NOMO-1 treated with dmso at 0.1 percent for 144 hours (cell line): ENCODE results near the gene LRRC7.

ENCODE experiments used
- DNase-seq: peaks from one replicate; lab custom pipeline; 2025; ENCODE audit not compliant: unreplicated experiment; lab: John Stamatoyannopoulos, UW

LRRC7 gene

DNA sequence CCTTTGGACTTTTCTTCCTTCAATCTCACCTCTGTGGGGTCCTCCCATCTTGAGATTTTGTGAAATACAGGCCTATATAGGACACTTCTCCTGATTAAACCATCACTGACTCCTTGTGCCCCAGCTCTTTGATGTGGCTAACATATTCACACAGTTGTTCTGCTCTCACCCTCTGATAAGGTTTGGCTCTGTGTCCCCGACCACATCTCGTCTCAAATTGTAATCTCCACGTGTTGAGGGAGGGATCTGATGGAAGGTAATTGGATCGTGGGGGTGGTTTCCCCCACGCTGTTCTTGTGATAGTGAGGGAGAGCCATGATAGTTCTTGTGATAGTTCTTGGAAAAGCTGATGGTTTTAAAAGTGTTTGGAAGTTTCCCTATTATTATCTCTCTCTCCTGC is 19.7 kb downstream of the LRRC7 start:
- DNase-seq, result no peak

DNA sequence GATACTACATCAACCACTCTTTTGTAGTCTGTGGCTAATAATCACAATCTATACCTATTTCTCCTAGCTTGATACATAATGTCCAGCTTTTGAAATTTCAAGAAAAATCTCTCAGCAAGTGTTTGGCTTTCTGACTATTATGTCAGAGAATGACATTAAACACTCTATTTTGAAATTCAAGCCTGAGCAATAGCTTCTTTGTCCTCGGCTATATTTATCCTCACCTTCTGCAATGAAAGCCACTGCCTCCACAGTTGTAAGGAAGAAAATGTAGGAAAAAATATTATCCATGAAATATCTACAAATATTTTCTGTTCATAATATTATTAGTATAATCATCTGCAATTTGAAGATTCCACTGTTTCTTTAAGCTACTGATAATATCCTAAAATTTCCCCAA is 22.1 kb downstream of the LRRC7 start:
- no peak for DNase-seq

DNA sequence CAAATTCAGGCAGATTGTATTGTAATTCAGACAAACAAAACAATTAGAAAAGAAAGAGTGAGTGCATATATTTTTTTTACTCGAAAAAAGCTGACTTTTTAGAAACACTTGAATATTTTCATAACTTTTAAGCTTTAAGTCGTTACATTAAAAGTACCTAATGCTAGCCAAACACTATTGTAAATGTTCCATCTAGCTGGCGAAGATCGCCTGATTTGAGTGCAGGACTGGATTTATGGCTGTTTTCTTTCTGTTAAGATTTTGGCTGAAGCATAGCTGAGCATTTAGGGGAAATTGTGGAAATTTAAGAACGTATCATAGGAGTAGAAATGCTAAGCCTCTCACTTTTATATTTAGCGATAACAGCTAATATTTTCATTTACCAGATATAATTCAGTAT is 24.6 kb downstream of the LRRC7 start:
- no peak for DNase-seq

DNA sequence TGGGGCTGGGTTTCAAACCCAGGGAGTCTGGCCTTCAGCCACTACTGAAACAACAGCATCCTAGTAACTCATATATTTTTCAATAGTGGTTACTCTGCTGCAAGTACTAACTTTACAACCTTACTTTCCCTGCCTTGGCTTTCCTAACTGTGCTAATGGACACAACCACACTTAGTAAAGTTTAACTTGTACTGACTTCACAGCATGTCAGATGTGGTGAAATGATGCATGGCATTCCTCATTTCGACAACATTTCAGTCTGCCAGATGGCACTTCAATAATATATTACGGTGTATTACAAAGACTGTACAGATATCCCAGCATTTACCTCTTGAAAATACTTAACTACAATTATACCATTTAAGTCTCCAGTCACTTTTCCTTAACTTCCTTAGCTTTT is 27.8 kb downstream of the LRRC7 start:
- DNase-seq, result no peak

DNA sequence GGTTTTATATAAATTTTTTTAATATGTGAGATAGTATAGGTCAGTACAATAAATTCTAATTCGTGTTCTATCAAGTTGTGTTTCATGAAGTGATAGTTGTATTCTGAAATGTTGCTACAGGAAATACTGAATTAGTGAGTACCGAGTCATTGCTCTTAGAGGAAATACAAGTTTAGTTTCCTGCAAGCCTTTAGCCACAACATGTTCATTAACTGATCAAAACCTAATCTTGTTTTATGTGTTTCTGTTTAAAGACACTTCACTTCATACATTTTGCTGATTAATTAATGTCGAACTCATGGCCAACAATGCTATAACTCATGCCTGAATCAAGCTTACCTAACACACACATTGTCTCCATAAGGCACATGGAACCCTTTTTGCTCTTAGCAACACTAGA is 43.6 kb downstream of the LRRC7 start:
- no peak for DNase-seq

DNA sequence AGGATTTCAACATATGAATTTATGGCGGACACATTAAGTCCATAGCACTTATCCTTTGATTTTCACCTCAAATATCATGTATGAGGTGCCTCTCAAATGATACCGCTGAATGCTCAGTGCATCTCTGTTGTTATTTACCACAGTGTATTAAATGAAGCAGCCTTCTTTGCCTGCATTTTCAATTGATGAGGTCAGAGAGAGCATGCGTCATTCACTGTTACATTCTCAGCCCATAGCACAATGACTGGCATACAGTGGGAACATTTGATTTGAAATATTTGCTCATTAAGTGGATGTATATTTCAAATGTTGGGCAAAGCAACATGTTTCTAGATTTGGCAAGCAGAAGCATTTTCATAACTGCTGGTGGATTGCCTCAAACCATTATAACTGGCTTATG is 45.7 kb downstream of the LRRC7 start:
- no peak for DNase-seq

DNA sequence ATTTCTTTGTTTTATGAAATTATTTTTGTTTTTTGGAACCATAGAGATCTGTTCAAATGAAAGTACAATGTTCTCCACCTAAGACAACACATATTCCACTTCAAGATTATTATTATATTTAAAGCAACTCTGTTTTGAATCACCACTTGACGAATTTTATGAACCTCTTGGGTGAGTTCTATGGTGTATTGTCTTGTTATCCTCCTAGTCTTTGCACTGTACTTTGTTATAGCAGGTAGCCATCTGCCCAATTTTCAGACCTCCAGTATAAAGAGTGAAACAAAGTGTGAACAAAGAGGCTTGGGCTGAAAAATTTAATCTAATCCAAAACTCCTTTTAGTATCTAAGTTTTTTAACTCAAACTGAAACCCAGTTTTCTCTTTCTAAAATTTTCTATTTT is 71.0 kb downstream of the LRRC7 start:
- DNase-seq, result no peak

DNA sequence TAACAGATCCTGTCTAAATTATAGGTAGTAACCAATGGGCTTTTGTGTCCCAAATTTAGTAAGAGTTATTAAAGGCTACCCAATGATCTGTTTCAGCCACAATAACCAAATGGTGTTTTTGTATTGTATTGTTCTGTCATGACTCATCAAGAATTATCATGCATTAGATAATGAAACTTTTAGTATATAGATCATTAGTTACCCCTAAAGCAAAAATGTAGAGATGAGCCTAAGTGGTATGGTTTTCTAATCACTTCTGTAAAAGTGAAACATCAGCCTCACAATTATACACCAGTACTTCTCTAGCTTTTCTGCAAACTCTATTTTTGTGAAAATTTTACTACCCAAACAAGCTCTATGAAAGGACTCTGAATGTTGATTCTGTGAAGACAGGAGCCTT is 71.4 kb downstream of the LRRC7 start:
- no peak for DNase-seq

DNA sequence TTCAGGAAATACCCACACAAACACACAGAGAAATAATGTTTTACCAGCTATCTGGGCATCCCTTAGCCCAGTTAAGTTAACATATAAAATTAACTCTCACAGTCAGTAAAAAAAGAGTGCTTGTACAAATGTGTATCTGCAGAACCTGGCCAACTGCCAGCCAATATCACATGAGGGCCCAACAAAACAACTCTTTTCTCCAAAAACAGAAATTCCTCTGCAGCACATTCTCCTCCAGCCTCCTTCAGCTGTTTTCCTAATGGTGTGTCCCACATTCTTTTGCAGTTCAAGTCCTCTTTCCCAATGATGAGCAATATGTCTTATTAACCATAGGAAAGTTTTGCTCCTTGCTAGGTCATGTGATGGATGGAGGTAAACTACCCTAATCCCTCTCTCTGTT is 75.5 kb downstream of the LRRC7 start:
- DNase-seq, result no peak

DNA sequence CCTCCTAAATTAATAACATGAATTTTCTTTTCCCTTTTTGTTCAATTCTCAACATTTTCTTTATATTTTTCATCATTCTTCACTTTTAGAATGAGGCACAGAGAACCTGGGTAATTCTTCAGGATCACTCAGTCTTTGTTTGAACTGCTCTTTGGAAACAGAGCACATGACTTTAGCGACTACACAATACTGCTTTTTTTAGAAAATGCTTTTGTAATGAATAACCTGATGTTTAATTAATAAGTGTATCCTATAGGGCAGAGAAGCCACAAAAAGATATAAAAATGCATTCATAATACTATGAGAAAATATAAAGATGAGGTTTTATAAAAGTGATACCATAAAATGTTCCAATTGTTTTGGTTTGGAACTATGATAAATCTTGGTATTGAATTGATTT is 77.8 kb downstream of the LRRC7 start:
- DNase-seq, result no peak

DNA sequence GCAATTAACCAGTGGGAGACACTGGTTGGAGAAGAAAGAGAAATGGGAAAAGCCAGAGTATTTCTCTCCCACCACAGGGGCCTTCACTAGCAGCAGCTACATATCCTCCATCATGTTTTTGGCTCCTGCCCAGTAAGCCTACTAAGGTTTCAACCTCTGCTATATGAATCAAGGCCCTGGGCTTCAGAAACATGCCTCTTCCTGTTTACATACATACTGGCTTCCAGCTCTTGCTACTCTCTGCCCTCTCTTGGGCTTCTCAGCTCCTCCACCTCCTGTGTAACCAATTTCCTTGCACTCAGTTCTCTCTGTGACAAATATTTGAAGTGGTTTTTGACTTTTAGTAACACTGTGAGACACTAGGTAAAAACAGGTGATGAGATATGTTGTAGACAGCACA is 80.8 kb downstream of the LRRC7 start:
- no peak for DNase-seq

DNA sequence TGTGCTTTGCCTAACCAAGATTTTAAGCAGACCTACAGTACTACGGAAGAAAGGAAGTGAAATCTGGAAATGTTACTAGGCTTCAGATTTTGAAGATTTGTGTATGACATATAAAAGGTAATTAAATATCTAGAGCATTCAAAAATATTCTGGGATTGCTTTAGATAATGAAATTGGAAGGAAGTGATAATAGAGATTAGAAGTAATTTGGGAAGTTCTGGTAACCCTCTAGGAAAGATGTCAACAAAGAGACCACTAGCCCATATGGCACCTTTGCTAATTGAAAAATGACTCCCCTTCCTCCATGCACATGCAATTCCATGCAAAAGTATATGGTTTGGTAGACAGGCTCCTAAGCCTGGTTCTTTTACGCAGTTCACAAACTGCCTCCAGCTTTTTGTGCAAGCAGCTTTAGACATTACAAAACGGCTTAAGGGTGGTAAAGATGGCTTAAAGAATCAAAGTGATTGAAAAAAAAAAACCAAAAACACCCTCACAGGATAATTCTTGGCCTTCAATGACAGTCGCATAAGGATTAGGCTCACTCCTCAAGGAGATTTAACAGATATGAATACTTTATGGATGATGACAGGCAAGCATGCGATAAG is 81.8 kb downstream of the LRRC7 start:
- DNase-seq, result no peak

DNA sequence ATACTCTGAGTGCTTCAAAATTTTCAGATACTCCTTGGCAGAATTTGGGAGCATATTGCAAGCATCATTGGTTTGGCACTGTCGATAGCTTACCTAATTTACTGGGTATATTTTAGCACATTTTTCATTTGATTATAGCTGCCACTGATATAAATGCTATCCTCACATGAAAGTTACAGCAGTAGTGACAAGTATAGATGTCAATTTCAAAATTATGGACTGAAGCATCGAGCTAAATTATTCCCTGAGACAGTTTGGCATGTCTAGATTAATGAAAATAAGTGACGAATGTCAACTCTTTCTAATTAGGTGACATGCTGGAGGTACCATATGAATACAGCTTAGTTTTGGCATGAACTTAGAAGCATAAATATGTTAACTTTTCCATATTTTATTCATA is 83.1 kb downstream of the LRRC7 start:
- no peak for DNase-seq

DNA sequence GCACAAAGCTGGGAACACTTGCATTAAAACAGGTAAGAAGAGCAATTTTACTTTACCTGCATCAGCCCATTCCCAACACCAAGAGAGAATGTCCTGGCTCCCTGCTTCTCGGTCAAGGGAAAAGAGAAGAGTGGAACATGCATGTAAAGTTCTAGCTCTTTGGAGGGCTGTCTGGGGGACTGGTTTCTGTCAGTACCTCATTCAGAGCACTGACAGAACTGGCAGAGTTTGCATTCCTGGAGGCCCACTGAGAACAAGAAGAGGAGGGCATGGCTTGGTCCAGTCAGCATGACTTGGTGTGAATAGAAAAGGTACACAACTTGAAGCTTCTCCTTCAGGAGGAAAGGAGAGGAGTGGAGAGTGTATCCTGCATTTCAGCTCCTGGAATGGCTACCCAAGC is 83.9 kb downstream of the LRRC7 start:
- no peak for DNase-seq

DNA sequence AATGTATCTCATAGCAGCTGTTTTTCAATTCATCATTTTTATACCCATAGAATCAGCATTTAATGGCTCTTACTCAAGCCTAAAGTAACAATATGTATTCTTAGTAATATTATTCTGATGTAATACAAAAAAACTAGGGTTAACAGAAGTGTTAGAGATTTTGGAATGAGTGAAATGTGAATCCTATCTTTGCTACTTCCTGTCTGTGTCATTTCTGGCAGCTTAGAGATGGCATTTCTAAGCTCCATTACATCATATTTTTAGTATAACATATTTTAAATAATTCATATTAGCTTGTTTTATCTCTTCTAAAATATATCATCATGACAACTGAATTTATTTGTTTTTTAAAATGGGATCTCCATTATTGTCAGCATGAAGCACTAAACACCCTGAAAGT is 90.2 kb downstream of the LRRC7 start:
- DNase-seq, result no peak

DNA sequence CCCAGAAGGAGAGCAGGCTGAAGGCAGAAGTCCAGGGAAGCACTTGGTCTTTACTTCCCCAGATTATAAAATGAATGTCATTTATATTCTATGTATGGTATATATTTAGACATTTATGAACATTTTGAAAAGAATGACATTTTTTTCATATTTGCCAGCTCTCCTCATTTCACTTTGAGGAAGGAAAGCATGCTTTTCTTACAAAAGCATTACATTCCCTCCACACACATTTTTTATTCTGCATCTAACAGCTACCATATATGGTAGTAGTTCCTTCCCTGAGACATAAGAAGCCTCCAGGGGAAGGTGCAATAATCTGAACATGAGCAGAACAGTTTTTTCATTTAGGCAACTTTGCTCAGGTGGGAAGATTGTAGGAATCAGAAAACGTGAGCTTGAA is 94.0 kb downstream of the LRRC7 start:
- no peak for DNase-seq

DNA sequence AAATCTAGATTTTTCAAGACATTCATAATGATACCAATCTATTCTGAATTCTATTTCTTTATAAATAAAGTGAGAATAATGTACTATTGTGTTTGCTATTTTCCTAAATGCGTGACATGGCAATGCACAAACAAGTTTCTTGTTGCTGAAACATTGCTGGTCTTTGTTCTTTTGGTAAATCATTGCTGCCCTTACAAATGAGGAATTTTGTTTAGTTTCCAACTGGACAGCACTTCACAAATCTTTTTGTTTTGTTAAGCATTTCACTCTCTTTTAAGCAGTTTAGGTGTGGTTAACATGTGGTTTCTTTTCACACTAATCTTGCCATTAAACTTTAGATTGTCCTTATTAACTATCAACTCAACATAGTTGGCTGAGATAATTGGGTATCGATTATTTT is 94.6 kb downstream of the LRRC7 start:
- DNase-seq, result no peak

DNA sequence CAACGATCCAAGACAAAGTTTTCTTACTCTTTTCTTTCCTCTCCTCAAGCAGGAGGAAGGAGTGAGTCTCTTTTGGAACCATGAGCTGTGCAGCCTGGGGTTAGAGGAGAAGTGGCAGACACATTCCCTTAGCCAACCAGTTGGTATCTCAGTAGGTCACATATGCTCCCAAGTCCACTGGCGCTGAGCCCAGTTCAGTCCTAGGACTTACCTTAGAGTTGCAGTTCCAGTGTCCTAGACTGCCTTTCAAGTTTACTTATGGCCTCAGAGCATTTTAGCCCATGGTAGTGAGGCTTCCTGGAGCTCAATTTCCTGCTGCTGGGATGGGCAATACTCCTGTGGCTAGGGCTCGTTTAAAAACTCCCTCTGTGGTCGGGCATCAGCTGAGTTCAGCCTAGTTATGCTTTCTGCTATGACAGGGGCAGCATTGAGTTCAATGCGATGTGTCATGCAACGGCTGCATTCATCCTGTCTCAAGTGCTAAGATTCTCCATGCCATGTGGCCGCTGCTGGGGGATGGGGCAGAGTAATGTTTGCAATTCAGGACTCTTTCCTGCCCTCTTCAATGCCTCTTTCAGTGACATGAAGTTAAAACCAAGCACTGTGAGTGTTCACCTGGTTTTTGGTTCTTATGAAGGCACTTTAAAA is 103.8 kb downstream of the LRRC7 start:
- DNase-seq, result no peak

DNA sequence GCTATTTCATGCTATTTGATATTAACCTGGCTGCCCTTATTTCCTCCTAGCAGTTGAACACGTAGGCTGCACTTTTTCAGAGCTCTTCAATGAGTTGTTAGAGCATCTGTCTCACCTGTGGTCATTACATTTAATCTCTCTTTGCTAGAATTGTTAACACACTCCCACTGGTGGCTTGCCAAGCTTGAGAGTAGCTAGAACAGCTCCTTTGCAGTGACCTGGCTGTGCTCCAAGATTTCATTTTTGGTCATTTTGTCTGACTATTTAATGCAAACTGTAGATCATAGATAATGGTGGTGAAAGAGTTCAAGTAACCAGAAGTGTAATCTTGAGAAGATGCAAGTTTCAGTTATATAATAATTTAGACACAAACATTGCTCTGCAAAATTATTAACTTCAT is 105.6 kb downstream of the LRRC7 start:
- no peak for DNase-seq

DNA sequence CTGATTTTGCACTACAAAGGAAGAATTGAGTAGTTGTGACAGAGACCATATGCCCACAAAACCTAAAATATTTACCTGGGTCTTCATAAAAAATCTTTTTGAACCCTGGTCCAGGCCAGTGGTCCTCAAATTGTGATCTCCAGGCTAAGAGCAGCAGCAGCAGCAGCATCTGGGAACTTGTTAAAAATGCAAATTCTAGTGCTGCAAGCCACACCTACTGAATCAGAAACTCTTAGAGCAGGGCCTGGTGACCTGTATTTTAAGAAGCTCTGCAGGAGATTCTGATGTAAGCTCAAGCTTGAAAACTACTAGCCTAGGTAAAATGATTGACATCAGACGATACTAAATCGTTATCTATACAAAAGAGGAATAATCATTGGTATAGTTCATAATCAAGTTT is 112.2 kb downstream of the LRRC7 start:
- DNase-seq, result no peak

DNA sequence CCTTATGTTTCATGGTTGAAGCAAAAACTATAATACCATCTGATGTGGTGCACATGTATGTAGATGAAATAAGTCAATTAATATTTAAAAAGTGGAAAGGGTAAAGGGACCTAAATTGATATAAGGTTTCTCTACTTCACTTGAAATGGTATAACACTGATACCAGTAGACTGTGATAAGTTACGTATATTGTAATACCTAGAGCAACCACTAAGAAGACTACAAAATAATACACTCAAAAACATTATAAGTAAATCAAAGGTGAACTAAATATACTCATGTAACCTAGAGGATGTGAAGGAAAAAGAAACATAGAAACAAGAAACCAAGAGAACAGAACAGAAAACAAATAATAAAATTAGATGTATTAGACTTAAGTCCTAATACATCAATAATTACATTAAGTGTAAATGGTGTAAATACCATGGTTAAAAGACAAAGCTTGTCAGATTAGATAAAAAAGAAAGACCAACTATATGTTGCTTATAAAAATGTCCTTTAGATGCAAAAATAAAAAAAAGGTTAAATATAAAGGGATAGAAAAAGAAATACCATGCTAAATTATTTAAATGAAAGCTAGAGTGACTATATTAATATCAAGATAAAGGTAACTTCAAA is 118.8 kb downstream of the LRRC7 start:
- DNase-seq, result no peak

DNA sequence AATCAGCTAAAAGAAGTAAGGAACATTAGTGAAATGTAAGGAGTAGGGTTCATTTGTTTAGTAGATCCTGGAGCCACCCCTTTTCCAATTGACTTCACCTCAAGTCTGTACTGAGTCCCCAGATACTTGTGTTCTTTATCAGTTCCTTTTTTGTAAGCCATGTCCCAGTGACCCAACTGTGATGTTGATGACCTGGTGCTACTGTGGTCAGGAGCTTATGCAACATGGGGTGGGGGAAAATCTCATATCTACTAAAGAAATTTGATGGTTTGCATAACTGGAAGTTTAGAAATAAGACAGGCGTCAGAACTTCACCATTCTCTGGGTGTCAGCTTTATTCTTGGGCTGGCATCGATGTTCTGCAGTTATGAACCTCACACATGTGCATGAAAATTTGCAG is 120.5 kb downstream of the LRRC7 start:
- DNase-seq, result peak; percentile 78

DNA sequence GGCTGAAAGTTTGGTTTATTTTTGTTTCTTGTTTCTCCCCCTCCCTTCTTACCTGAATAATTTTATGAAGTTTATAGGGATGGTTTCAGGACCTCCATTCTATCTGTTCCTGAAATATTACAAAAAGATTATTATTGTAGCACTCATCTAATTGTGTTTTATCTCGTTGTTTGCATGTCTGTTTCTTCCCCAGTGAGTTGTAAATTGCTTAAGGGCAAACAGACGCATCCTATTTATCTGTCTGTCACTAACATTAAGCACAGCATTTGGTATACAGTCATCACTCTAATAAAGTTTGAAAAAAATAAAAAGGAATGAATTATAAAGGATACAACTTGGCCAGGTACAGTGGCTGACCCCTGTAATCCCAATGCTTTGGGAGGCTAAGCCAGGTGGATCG is 123.5 kb downstream of the LRRC7 start:
- DNase-seq, result no peak
